CD4-positive, alpha-beta T cell (primary cell): ENCODE measurements around the gene COPG1. TPM values are rescaled to one million over a fixed set of nuclear protein-coding genes. Genes with fewer than 3 reads are reported as not detected.

Experiments
- ATAC-seq: fragments of 200-7000 bp; cut with Tn5 transposase; one replicate; pipeline ENCODE4 v1.10.0; 2022; ENCODE audit warnings: mild to moderate bottlenecking; ENCODE audit not compliant: poor library complexity
- CTCF ChIA-PET: fragments of 350-600 bp; sonication (Branson Sonifier 250); formaldehyde crosslinking; loops from one replicate; lab custom pipeline; 2021; ENCODE audit warnings: antibody characterized with exemption, inconsistent platforms; lab: Charles Lee
- POLR2A ChIA-PET: fragments of 350-600 bp; sonication (Branson Sonifier 250); formaldehyde crosslinking; loops from one replicate; lab custom pipeline; 2021; ENCODE audit warnings: antibody characterized with exemption, inconsistent platforms; lab: Charles Lee
- DNase-seq, 14 experiments: peaks; one replicate each; pipeline ENCODE4 v3.0.0-alpha.2; 2013 to 2020; ENCODE audit warnings: mixed read lengths in 2 of 14
- H3K27ac ChIP-seq, 2 donors: one replicate each; pipeline versions ENCODE4 v1.5.1 to v1.7.0; 2013; ENCODE audit warnings: low read length in 2 of 2, low read depth in 1 of 2, mild to moderate bottlenecking in 1 of 2
- H3K27me3 ChIP-seq, 2 experiments: 1 replicate in 1 of 2; 2 replicates in 1 of 2; pipeline versions ENCODE4 v1.6.1 to v1.7.0; 2013; ENCODE audit warnings: low read length in 2 of 2, control low read depth in 1 of 2, mild to moderate bottlenecking in 1 of 2, moderate library complexity in 1 of 2; ENCODE audit not compliant: insufficient read depth in 2 of 2, control insufficient read depth in 1 of 2
- H3K36me3 ChIP-seq: one replicate; pipeline ENCODE4 v1.6.1; 2013; ENCODE audit warnings: low read length, control low read depth; ENCODE audit not compliant: insufficient read depth
- H3K4me1 ChIP-seq: one replicate; pipeline ENCODE4 v1.6.1; 2013; ENCODE audit warnings: low read length, control low read depth; ENCODE audit not compliant: insufficient read depth
- H3K4me3 ChIP-seq: one replicate; pipeline ENCODE4 v1.5.1; 2013; ENCODE audit warnings: mild to moderate bottlenecking, low read length, moderate library complexity
- H3K9me3 ChIP-seq, 2 experiments: 1 replicate in 1 of 2; 2 replicates in 1 of 2; pipeline versions ENCODE4 v1.6.1 to v1.7.0; 2013; ENCODE audit warnings: low read length in 2 of 2, mild to moderate bottlenecking in 2 of 2, control low read depth in 1 of 2, moderate library complexity in 1 of 2; ENCODE audit not compliant: control insufficient read depth in 1 of 2, insufficient read depth in 1 of 2
- H3K27ac Mint-ChIP-seq: one replicate; pipeline ENCODE4 v1.8.0; 2020; ENCODE audit warnings: mixed read lengths
- H3K27me3 Mint-ChIP-seq: one replicate; pipeline ENCODE4 v1.8.0; 2021; ENCODE audit warnings: mixed read lengths
- H3K36me3 Mint-ChIP-seq: one replicate; pipeline ENCODE4 v1.8.0; 2021; ENCODE audit warnings: low read depth, mixed read lengths
- H3K4me1 Mint-ChIP-seq: one replicate; pipeline ENCODE4 v1.8.0; 2021; ENCODE audit warnings: low read depth, mixed read lengths
- H3K4me3 Mint-ChIP-seq: one replicate; pipeline ENCODE4 v1.8.0; 2020; ENCODE audit warnings: mild to moderate bottlenecking, mixed read lengths
- H3K9me3 Mint-ChIP-seq: one replicate; pipeline ENCODE4 v1.8.0; 2020; ENCODE audit warnings: mixed read lengths
- CTCF ChIP-seq: fragments of 200-600 bp; IDR thresholded peaks from one replicate; pipeline ENCODE4 v1.8.0; 2022; ENCODE audit warnings: antibody characterized with exemption, mild to moderate bottlenecking
- intact Hi-C, 2 experiments: fragments of 100-400 bp; cut with DNase I in 1 of 2; cut with micrococcal nuclease in 1 of 2; formaldehyde crosslinking; loops; one replicate each; pipeline versions ENCODE4 v1.15.1 to v1.9.0; 2023 to 2025; cut with DNase I, micrococcal nuclease
- total RNA-seq, 174 experiments: library from RNA in 2 of 174; stranded (reverse) in 2 of 174; gene quantifications; one replicate each; pipeline ENCODE4 v1.2.3 and lab custom pipeline; 2021 to 2026

COPG1 gene
- total RNA-seq, 2 experiments from 2014 or later: 77.7 to 79.3 TPM

DNA sequence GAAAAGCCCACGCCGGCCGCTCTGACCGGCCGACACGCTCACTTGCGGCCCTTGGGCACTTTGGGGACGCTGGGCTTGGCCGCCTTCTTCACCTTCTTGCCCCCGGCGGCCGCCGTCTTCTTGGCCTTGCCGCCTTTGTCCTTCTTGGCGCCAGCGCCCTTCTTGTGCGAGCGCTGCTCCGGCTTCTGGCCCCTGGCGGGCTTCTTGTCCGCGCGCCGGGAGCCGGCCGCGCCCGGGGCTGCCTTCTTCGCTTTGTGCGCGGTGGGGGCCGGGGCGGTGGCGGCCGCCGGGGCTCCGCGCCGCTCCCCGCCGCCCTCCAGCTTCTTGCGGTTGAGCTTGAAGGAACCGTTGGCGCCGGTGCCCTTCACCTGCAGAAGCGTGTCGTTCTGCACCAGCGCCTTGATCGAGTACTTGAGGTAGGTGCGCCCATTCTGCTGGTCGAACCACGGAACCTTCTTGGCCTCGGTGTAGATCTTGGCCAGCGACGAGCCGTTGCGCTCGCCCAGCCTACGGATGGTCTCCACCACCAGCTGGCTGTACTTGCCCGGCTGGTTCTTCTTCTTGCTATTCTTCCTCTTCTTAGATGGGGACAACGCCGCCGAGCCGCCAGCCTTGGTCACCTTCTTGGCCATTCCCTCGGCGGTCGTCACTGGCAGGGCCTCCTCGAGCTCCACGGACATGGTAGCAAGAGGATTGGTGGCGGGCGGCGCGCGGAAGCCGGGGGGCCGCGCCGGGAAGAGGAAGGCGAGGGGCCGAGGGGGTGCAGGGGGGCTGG, 66.0 kb downstream of the COPG1 start:
- H3K27ac ChIP-seq: peak overlapping the region; percentile 60 to 70
- H3K9me3 Mint-ChIP-seq: no peaks in the 10 kb centered on the region
- H3K4me3 Mint-ChIP-seq: peak overlapping the region; percentile 97
- H3K27me3 Mint-ChIP-seq: no peaks in the 10 kb centered on the region
- peaks cover 28% of the 10 kb centered on the region for H3K4me1 Mint-ChIP-seq
- no peaks in the 10 kb centered on the region for H3K9me3 ChIP-seq
- ChIA-PET POLR2A (interaction anchor here (0.7 to 3.5 kb wide), 35 partner anchors 7 to 1202 kb away, joined by 3 to 121 read pairs (median 9); partner anchors contain the start of genes ACAD9, CNBP, COPG1 and EFCAB12), CTCF (interaction anchor here (0.9 to 2.5 kb wide), 17 partner anchors 9 to 288 kb away, joined by 3 to 21 read pairs (median 4); partner anchors contain the start of gene COPG1)
- no peak for TF ChIP-seq CTCF
- H3K4me1 ChIP-seq: peaks cover 32% of the 10 kb centered on the region
- no peaks in the 10 kb centered on the region for H3K27me3 ChIP-seq
- intact Hi-C loops: loop anchor here in 1 of 2 experiments (2.0 to 10.0 kb wide), 4 partner anchors 65 to 1721 kb away; partner anchors contain the start of genes CNBP, MCM2 and TPRA1
- peak overlapping the region; percentile 92 for H3K4me3 ChIP-seq
- no peaks in the 10 kb centered on the region for H3K36me3 ChIP-seq
- DNase-seq: peak in 12 of 14 experiments; percentile 25 to 75 (median 40)
- peak overlapping the region; percentile 82 for H3K27ac Mint-ChIP-seq
- peaks cover 28% of the 10 kb centered on the region for H3K36me3 Mint-ChIP-seq
- no peak for ATAC-seq

- Mint-ChIP-seq H3K27me3 (no peaks in the 10 kb centered on the region), H3K9me3 (no peaks in the 10 kb centered on the region), H3K4me3 (peak overlapping the region; percentile 96), H3K36me3 (peaks cover 28% of the 10 kb centered on the region), H3K27ac (peak overlapping the region; percentile 82), H3K4me1 (peaks cover 28% of the 10 kb centered on the region)
- H3K4me1 ChIP-seq: peaks cover 32% of the 10 kb centered on the region
- POLR2A ChIA-PET: interaction anchor here (0.7 to 3.5 kb wide), 41 partner anchors 8 to 1644 kb away, joined by 3 to 121 read pairs (median 6); partner anchors contain the start of genes ACAD9, CNBP, COPG1 and EFCAB12
- no peaks in the 10 kb centered on the region for H3K27me3 ChIP-seq
- CTCF ChIA-PET: interaction anchor here (0.9 to 2.5 kb wide), 18 partner anchors 8 to 289 kb away, joined by 3 to 21 read pairs (median 4); partner anchors contain the start of gene COPG1
- no peaks in the 10 kb centered on the region for H3K9me3 ChIP-seq
- peak overlapping the region; percentile 92 for H3K4me3 ChIP-seq
- no peaks in the 10 kb centered on the region for H3K36me3 ChIP-seq
- TF ChIP-seq CTCF: no peak
- no peak for DNase-seq
- intact Hi-C loops: loop anchor here in 1 of 2 experiments (2.0 to 10.0 kb wide), 6 partner anchors 35 to 1721 kb away; partner anchors contain the start of genes CNBP, MCM2 and TPRA1
- H3K27ac ChIP-seq: peak overlapping the region; percentile 15 to 67
- ATAC-seq: peak; percentile 0
Observed at GRCh38 chr3:129315998-129316247, 66.5 kb downstream of the COPG1 start.

DNA sequence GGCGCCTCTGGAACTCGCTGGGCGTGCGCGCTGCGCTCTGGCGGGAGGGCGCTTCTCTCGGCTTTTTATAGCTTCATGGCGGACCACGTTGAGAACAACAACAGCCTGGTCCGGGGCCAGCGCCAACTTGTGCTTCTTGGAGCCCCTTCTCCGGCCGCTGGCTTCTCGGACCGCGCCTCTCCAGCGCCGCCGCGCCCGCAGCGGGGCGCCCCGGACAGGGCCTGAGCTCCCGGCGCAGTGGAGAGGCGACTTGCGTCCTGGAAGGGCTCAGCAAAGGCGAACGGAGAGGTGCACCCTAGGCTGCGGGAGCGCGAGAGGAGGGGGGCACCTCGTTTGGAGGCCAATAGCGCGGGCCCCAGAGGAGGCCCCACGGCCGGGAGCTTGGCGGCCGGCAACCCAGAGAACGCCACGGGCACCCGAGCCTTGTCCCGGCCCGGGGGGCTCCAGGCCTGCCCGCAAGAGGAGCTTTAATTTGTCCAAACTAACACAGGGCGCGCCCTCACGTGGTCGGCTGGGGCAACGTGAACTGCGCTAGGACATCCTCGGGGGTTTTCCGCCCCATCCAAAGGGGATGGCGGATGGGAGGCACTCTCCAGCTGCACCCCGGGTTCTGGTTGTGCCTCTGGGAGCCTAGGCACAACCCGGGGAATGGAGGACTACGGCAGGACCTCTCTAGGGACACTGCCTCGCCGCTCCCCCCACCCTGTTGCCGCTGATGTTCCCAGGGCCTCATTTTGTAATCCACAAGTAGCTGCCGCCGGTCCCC, 67.0 kb downstream of the COPG1 start:
- CTCF ChIA-PET: interaction anchor here (0.9 to 2.5 kb wide), 20 partner anchors 9 to 300 kb away, joined by 3 to 21 read pairs (median 4); partner anchors contain the start of gene COPG1

More for the DNA sequence above, 67.0 kb downstream of the COPG1 start:
- POLR2A ChIA-PET: interaction anchor here (0.7 to 3.5 kb wide), 44 partner anchors 8 to 1644 kb away, joined by 3 to 121 read pairs (median 5); partner anchors contain the start of genes ACAD9, CNBP, COPG1 and EFCAB12
- peak overlapping the region; percentile 82 for H3K27ac Mint-ChIP-seq
- H3K27me3 Mint-ChIP-seq: no peaks in the 10 kb centered on the region
- Histone ChIP-seq H3K4me1 (peaks cover 32% of the 10 kb centered on the region), H3K36me3 (no peaks in the 10 kb centered on the region), H3K27me3 (no peaks in the 10 kb centered on the region), H3K27ac (peak overlapping the region; percentile 15 to 67), H3K4me3 (peak overlapping the region; percentile 92), H3K9me3 (no peaks in the 10 kb centered on the region)
- ATAC-seq: peak; percentile 41
- peaks cover 28% of the 10 kb centered on the region for H3K36me3 Mint-ChIP-seq
- H3K4me3 Mint-ChIP-seq: peak overlapping the region; percentile 96
- no peaks in the 10 kb centered on the region for H3K9me3 Mint-ChIP-seq
- TF ChIP-seq CTCF: peak; percentile 80
- H3K4me1 Mint-ChIP-seq: peaks cover 28% of the 10 kb centered on the region
- peak; percentile 82 to 94 (median 91) for DNase-seq
- intact Hi-C loops: loop anchor here in 1 of 2 experiments (2.0 to 10.0 kb wide), 5 partner anchors 36 to 1722 kb away; partner anchors contain the start of genes CNBP, MCM2 and TPRA1
